HG03159 (cell line): ENCODE measurements around the gene DIDO1.
A peak's percentile ranks its signal among the peaks of the same experiment; 100 is the strongest.

Experiments used
- ATAC-seq: cut with Tn5 transposase; IDR thresholded peaks from one replicate; pipeline ENCODE4 v1.9.1; 2021; ENCODE audit warnings: mild to moderate bottlenecking, moderate library complexity; ENCODE audit not compliant: unreplicated experiment

DIDO1 gene

GRCh38 chr20:62926229-62927127, at the start of gene DIDO1:
Gene DIDO1, minus strand, starts transcription at chr20:62926505.
- peak; percentile 72 for ATAC-seq

DNA sequence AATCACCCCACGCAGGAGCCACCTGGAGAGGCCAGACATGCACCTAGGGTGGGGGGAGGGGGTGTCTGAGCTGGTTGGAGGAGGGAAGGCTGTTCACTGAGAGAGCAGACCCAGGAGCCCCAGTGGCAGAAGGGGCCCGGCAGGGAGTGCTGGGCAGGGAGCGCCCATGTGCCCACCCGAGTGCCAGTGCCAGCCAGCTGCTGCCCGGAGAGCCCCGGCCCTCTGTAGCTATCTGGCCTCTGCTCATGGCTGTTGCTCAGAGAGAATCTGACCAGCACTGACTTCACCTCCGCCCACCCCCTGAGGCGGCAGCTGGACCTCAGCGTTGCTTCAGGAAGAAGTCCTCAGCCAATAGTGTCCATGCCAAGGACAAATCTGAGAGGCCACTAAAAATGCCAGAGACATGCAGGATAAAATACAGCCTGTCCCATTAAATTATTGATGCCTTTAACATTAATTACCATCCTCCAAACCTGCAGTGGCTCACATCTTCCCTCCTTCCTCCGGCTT, 49.0 kb upstream of the DIDO1 start:
- ATAC-seq, result no peak

GRCh38 chr20:62972845-62973745, 46.8 kb upstream of the DIDO1 start:
- ATAC-seq, result no peak

- no peak for ATAC-seq
These were observed 45.9 kb upstream of the DIDO1 start for GRCh38 chr20:62971950-62972844.

- no peak for ATAC-seq
These were observed 45.1 kb upstream of the DIDO1 start for GRCh38 chr20:62971211-62971949.

GRCh38 chr20:62970307-62971210, 44.3 kb upstream of the DIDO1 start:
- ATAC-seq, result no peak

GRCh38 chr20:62969939-62970306, 43.6 kb upstream of the DIDO1 start:
- ATAC-seq, result no peak

DNA sequence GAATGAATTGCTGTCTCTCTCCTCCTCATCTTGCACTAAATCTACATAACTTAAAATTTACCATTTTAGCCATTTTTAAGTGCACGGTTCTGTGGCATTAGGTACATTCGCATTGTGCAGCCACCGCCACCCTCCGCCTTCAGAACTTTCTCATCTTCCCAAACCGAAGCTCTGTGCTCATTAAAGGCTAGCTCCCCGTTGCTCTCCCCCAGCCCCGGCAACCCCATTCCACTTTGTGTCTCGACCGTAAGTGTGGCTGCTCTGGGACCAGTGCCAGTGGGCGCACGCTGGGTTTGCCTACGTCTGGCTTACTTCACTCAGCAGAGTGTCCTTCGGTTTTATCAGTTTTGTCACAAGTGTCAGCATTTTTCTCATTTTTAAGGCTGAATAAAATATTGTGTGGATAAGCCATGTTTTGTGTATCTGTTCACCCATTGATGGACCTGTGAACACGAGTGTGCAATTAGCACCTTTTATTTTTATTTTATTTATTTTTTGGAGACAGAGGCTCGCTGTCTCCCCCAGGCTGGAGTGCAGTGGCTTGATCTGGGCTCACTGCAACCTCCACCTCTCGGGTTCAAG, 43.0 kb upstream of the DIDO1 start:
- no peak for ATAC-seq

DNA sequence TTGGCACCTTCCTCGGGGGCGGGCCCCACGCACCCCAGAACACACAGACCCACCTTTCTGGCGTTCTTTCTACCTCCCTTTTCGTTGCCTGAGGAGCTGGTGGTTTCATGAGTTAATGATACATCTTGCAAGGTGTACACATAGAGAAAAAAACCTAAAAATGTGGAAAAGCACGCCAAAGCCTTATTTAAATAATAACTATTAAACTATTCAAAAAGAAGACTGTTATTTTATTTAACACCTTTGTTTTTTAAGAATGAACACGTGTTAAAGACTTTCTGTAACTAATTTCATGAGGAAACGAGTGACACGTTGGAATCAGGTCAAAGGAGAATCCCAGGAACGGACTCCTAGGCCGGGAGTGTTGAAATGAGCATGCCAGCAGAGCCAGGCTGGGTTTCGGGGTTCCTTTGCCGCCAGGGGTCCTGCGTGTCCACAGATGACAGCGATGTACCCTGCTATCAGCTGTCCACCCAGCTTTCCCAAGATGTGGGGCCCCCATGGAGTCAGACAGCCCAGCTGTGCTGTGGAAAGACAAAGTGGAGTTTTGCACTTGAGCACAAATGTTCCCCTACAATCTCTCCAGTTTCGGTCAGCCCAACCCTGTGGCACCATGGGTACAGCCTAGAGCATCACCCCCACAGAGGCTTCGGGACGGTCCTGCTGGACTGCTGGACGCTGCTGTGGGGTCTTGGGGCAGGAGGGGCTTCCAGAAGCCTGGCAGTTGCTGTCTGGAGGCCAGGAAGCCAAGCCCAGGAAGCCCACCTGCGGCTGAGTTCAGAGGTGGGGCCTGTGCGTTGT, 42.3 kb upstream of the DIDO1 start:
- no peak for ATAC-seq

DNA sequence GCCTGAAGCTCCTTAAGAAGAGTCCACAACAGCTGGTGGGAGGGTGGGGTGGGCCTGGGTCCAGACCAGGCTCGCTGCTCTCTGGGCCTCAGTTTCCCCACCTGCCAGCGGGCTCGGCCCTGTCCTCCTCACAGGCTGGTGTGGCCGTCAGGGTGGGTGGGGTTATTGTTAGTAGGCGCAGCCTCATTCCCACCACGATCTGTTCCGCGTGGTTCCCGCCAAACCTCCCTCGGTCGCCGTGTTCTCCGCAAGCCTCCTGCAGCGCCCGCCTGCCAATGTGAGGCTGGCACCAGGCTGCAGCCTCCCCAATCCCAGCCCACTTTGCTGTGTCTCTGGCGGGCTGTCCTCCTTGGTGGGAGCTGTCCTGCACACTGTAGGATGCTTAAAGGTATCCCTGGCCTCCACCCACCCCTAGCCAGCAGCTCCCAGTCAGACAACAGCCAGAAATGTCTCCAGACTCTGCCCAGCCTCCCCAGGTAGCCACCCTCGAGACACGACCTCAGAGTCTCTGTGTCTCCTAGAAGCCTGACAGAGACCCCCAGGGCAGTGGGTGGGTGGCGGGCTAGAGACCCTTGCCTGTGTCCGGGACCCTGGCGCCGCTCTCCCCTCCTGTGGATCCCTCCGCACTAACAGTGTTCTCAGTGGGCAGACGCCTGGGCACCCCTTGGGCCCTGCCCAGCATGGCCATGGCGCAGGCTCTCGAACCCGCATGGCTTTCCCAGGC, 41.5 kb upstream of the DIDO1 start:
- ATAC-seq, result no peak

DNA sequence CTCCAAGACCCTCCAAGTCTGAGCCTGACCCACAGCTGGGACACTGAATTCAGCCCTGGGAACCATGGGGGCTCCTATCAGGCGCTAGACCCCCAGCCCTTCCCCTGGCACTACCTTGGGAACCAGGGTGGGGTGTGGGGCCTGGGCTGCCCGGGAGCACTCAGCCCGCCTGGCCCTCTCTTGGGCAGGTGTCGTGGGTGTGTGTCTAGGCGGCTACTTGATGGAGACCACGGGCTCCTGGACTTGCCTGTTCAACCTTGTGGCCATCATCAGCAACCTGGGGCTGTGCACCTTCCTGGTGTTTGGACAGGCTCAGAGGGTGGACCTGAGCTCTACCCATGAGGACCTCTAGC, 40.8 kb upstream of the DIDO1 start:
- no peak for ATAC-seq

- no peak for ATAC-seq
These were observed 40.2 kb upstream of the DIDO1 start for GRCh38 chr20:62966212-62967148.

DNA sequence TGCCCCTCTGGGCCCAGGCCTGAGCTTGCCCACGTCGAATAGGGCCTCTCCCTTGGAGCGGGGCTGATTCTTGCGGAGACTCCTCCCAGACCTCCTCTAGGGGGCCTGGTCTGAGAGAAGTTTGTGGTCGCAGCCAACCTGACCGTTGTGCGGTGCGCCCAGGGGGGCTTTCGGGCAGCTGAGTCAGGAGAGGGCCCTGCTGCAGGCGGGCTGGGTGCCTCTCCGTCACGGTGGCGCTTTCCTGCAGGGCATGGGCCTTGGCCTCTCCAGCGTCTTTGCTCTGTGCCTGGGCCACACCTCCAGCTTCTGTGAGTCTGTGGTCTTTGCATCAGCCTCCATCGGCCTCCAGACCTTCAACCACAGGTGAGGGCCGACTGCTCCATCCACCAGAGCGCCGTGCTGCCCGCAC, 39.1 kb upstream of the DIDO1 start:
- ATAC-seq, result no peak

- no peak for ATAC-seq
These were observed 38.4 kb upstream of the DIDO1 start for GRCh38 chr20:62964700-62965099.

- no peak for ATAC-seq
These were observed 37.5 kb upstream of the DIDO1 start for GRCh38 chr20:62963614-62964397.
